SK-N-DZ (cell line): Measurements from ENCODE around the gene ZFP91.

ENCODE experiments used
- DNase-seq: peaks from one replicate; pipeline ENCODE4 v3.0.0-alpha.2; 2015; ENCODE audit warnings: low spot score

Gene ZFP91

DNA sequence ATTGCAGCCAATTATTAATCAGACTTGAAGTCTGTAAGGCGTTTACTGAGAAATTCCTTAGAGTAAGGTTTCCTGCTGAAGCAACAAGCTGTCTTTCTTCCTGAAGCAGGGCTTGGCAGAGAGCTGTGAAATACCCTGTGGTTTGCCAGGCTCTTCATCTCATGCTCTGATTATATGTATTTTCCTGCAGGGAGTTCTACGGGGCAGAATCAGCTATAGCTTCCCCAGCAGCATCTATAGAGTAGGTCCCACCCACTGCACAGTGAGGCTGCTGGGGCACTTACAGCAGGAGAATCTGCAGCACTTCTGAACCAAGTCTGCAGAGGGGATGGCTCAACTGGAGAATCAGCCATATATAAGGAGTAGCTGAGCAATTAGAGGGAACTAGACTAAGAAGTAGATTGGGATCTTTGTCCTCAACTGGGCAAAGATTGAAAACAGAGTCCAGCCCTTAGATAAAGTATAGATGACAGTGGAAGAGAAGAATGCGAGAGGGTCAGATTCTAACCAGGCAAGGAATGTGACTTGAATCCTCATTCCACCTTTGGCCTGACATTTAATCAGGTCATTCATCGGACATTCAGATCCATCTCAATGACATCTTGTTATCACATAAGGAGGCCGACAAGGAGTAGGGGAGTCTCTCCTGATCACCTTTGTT is 81.2 kb downstream of the ZFP91 start:
- no peak for DNase-seq
